BLaER1 (cell line): ENCODE data around the gene KLHL18.
"Not testable (repeated sequence)": the region's sequence is repeated elsewhere in the genome, so short reads cannot be mapped to it uniquely, and the experiment has no call there.

ENCODE experiments used
- H3K27ac ChIP-seq: shearing (Covaris generic); formaldehyde crosslinking; 2 replicates; pipeline ENCODE4 v1.8.1; 2022
- H3K27me3 ChIP-seq: shearing (Covaris generic); formaldehyde crosslinking; 2 replicates; pipeline ENCODE4 v1.8.1; 2022
- H3K36me3 ChIP-seq: shearing (Covaris generic); formaldehyde crosslinking; 2 replicates; pipeline ENCODE4 v1.8.1; 2022
- H3K4me1 ChIP-seq: shearing (Covaris generic); formaldehyde crosslinking; 2 replicates; pipeline ENCODE4 v1.8.1; 2022
- H3K4me2 ChIP-seq: shearing (Covaris generic); formaldehyde crosslinking; 2 replicates; pipeline ENCODE4 v1.8.1; 2022
- H3K4me3 ChIP-seq: shearing (Covaris generic); formaldehyde crosslinking; 2 replicates; pipeline ENCODE4 v1.8.1; 2022
- H3K9ac ChIP-seq: shearing (Covaris generic); formaldehyde crosslinking; 2 replicates; pipeline ENCODE4 v1.8.1; 2022
- H3K9me3 ChIP-seq: shearing (Covaris generic); formaldehyde crosslinking; 2 replicates; pipeline ENCODE4 v1.8.1; 2022
- H4K20me1 ChIP-seq: shearing (Covaris generic); formaldehyde crosslinking; 2 replicates; pipeline ENCODE4 v1.8.1; 2022
- Cebpa-rat ChIP-seq: shearing (Covaris generic); IDR thresholded peaks from 2 replicates; pipeline ENCODE4 v1.8.1; 2022

KLHL18 gene

DNA sequence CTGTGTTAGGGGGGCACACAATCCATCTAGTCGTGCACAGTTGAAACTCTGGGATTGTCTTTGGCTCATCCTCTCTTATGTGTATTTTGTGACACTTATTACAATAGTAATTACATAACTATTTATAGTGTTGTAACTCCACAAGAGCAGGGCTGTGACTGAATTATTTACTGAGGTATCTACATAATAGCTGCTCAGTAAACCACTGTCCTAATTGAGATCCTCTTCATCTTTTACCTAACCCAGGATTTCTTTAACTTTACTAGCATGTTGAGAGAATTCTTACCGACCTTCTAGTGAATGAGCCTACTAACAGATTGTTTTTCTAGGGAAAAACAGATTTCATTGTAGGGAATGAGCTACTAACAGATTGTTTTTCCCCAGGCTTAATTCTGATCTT lies 11.1 kb downstream of the KLHL18 start:
- peaks cover 94% of the 10 kb centered on the region for H4K20me1 ChIP-seq
- H3K27ac ChIP-seq = no peak overlapping the region
- no peak overlapping the region for H3K4me2 ChIP-seq
- no peak for TF ChIP-seq Cebpa-rat
- no peaks in the 10 kb centered on the region for H3K27me3 ChIP-seq
- H3K9ac ChIP-seq = no peak overlapping the region
- H3K9me3 ChIP-seq = no peaks in the 10 kb centered on the region
- peaks cover 44% of the 10 kb centered on the region for H3K36me3 ChIP-seq
- H3K4me1 ChIP-seq = peaks cover 27% of the 10 kb centered on the region
- H3K4me3 ChIP-seq = no peak overlapping the region

DNA sequence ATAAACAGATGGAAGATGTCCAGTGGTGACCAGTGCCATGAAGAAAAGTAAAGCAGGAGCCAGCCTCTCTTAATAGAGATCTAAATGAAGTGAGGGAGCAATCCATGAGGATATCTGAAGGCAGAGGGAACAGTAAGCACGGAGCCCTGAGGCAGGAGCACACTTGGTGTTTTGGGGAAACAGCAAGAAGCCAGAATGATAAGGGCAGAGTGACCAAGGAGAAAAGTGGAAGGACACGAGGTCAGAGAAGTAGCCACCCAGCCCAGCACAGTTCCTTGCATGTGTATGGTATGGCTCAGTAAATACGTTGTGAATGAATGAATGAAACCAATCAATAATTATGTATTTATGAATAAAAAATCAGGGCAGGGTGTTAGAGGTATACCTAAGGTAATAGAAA lies 11.6 kb downstream of the KLHL18 start:
- Histone ChIP-seq H3K36me3 (peaks cover 38% of the 10 kb centered on the region), H3K27me3 (no peaks in the 10 kb centered on the region), H3K27ac (no peak overlapping the region), H4K20me1 (peaks cover 91% of the 10 kb centered on the region), H3K9me3 (no peaks in the 10 kb centered on the region), H3K9ac (no peak overlapping the region), H3K4me3 (no peak overlapping the region), H3K4me2 (no peak overlapping the region), H3K4me1 (peaks cover 27% of the 10 kb centered on the region)
- TF ChIP-seq Cebpa-rat = no peak

DNA sequence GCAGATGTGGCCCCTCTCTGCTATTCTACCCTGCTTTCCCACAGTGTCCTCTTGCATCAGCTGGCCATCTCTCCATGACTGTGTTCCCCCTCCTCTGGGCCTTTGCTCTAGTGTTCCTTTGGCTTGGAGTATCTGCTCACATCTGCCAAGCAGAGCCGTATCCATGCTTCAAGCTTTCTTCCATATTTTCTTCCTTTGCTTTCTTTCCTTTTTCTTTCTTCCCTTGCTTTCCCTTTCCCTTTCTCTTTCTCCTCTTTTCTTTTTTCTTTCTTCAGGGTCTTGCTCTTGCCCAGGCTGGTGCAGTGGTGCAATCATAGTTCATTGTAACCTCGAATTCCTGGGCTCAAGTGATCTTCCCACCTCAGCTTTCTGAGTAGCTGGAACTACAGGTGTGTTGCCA lies 12.6 kb downstream of the KLHL18 start:
- Histone ChIP-seq H3K27me3 (no peaks in the 10 kb centered on the region), H4K20me1 (peaks cover 86% of the 10 kb centered on the region), H3K4me1 (peaks cover 27% of the 10 kb centered on the region)

DNA sequence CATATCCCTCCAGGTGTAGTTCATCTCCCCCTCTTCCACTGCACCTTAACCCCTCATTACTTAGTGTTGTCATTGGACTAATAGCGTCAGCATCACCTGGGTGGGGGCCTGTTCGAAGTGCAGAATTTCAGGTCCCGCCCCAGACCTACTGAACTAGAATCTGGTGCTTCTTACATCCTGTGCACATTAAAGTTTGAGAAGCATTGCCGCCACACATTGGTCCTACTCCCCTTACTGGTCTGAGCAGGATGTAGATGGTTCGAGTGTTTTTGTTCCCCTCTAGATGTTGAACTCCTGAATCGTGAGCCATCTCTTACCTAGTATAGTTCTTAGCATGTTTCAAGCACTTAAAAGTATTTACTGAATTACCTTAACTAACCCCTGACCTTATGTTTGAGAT lies 13.2 kb downstream of the KLHL18 start:
- peaks cover 25% of the 10 kb centered on the region for H3K36me3 ChIP-seq
- TF ChIP-seq Cebpa-rat = no peak
- no peaks in the 10 kb centered on the region for H3K9me3 ChIP-seq
- no peak overlapping the region for H3K27ac ChIP-seq
- no peak overlapping the region for H3K4me3 ChIP-seq
- H3K4me2 ChIP-seq = no peak overlapping the region
- H3K4me1 ChIP-seq = peaks cover 26% of the 10 kb centered on the region
- H4K20me1 ChIP-seq = peaks cover 80% of the 10 kb centered on the region
- no peaks in the 10 kb centered on the region for H3K27me3 ChIP-seq
- no peak overlapping the region for H3K9ac ChIP-seq

More for the DNA sequence above, 12.6 kb downstream of the KLHL18 start:
- Histone ChIP-seq H3K4me2 (no peak overlapping the region), H3K4me3 (no peak overlapping the region), H3K27ac (no peak overlapping the region), H3K9ac (no peak overlapping the region; the same call in 1 of the 2 replicates), H3K36me3 (peaks cover 31% of the 10 kb centered on the region), H3K9me3 (no peaks in the 10 kb centered on the region)
- no peak for TF ChIP-seq Cebpa-rat

DNA sequence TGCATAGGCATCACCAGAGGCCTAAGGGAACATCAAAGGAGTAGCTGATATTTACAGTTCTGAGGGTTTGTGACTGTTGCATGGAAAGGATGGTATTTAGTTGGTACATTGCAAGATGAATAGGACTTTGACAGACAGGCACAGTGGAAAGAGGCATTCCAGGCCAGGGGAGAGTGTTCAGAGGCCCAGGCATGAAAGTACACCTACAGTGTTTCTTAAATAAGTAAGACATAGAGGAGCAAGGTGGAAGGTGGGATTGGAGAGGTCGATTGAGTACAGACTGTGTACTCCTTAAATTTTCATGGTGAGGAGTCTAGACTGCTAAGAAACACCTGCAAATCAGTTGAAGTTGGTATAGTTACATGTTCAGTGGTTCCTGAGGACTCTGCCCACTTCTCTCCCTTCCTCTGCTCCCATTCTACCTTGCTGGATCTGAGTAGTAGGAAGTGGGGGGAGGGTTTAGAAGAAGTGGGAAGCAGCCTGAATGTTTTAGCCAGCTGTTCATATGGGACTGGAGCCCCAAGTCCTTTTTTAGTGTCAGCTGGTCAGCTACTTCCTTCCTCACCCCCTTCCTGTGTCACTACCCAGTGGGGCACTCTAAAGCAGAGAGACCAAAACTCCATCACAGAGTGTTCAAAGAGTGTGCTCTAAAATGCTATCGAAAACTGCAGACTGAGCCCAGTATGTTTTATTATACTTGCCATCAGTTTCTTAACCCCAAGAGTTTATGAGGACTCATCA lies 14.0 kb downstream of the KLHL18 start:
- Histone ChIP-seq H4K20me1 (peaks cover 74% of the 10 kb centered on the region), H3K4me2 (peak overlapping the region; percentile 70), H3K4me3 (no peak overlapping the region), H3K27ac (no peak overlapping the region), H3K4me1 (peaks cover 18% of the 10 kb centered on the region), H3K27me3 (no peaks in the 10 kb centered on the region), H3K36me3 (peaks cover 27% of the 10 kb centered on the region), H3K9ac (no peak overlapping the region), H3K9me3 (no peaks in the 10 kb centered on the region)
- no peak for TF ChIP-seq Cebpa-rat

DNA sequence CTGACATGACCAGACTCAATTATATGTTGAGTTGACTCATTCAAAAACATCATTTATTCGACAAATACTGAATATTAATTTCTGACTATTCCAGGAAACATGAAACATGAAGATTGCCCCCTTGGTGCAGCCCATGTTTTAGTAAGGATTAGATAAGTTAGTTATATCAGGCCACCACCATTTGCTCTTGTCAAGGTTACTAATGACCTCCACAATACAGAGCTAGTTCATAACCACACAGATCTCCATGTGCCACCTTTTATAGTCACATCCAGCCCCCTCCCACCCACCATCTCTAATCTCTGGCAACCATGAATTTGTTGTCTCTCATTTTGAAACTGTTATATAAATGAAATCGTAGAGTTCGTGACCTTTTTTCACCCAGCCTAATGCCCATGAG lies 15.7 kb downstream of the KLHL18 start:
- no peak overlapping the region for H3K4me3 ChIP-seq
- no peak overlapping the region for H3K27ac ChIP-seq
- H3K27me3 ChIP-seq = no peaks in the 10 kb centered on the region
- H3K4me2 ChIP-seq = no peak overlapping the region
- no peaks in the 10 kb centered on the region for H3K9me3 ChIP-seq
- TF ChIP-seq Cebpa-rat = no peak
- peaks cover 15% of the 10 kb centered on the region for H3K4me1 ChIP-seq
- no peak overlapping the region for H3K9ac ChIP-seq
- H3K36me3 ChIP-seq = peaks cover 44% of the 10 kb centered on the region
- peaks cover 57% of the 10 kb centered on the region for H4K20me1 ChIP-seq

DNA sequence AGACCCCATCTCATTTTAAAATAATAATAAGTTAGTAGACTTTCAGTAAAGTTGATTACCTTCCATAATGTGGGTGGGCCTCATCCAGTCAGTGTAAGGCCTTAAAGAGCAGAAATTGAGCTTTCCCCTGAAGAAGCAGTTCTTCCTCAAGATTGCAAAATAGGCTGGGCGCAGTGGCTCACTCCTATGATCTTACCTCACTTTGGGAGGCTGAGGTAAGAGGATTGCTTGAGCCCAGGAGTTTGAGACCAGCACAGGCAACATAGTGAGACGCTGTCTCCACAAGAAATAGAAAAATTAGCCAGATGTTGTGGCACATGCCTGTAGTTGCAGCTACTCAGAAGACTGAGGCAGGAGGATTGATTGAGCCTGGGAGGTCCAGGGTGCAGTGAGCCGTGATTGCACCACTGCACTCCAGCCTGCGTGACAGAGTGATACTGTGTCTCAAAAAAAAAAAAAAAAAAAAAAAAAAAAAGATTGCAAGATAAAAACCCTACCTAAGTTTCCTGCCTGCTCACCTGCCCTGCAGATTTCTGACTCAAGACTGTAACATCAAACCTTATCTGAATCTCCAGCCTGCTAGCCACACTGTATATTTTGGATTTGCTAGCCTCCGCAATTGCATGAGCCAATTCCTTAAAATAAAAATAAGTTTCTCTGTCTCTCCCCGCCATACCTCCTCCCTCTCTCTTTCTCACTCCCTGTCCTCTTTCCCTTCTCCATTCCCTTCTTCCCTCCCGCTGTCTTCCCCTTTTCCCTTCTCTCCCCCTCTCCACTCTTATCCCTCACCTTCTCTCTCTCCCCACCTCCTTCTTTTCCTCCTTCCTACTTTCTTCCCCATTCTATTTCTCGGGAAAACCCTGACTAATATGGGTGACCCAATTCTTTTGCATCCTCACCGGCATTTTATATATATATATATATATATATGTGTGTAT lies 16.9 kb downstream of the KLHL18 start:
- H3K4me3 ChIP-seq = no peak overlapping the region
- H3K27ac ChIP-seq = no peak overlapping the region
- no peak overlapping the region for H3K9ac ChIP-seq
- peaks cover 45% of the 10 kb centered on the region for H4K20me1 ChIP-seq
- peaks cover 47% of the 10 kb centered on the region for H3K36me3 ChIP-seq
- TF ChIP-seq Cebpa-rat = no peak
- no peaks in the 10 kb centered on the region for H3K27me3 ChIP-seq
- peaks cover 15% of the 10 kb centered on the region for H3K4me1 ChIP-seq
- H3K9me3 ChIP-seq = no peaks in the 10 kb centered on the region
- no peak overlapping the region for H3K4me2 ChIP-seq

DNA sequence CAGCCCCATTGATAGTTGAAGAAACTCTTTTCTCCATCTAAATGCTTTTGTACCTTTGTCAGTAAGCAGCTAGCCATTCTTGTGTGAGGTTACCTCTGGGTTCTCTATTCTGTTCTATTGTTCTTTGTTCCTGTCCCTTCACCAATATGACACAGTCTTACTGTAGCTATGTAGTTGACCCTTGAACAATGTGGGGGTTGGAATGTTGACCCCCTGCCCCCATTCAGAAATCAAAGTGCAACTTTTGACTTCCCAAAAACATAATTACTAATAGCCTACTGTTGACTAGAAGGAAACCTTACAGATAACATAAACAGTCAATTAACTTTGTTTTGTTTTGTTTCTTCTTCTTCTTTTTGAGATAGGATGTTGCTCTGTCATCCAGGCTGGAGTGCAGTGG lies 18.7 kb downstream of the KLHL18 start:
- no peak for TF ChIP-seq Cebpa-rat
- peaks cover 21% of the 10 kb centered on the region for H3K4me1 ChIP-seq
- H3K4me2 ChIP-seq = no peak overlapping the region
- H3K27ac ChIP-seq = no peak overlapping the region
- no peaks in the 10 kb centered on the region for H3K9me3 ChIP-seq
- H3K36me3 ChIP-seq = peaks cover 43% of the 10 kb centered on the region
- no peak overlapping the region for H3K4me3 ChIP-seq
- H3K9ac ChIP-seq = no peak overlapping the region
- H3K27me3 ChIP-seq = no peaks in the 10 kb centered on the region
- H4K20me1 ChIP-seq = peaks cover 36% of the 10 kb centered on the region

DNA sequence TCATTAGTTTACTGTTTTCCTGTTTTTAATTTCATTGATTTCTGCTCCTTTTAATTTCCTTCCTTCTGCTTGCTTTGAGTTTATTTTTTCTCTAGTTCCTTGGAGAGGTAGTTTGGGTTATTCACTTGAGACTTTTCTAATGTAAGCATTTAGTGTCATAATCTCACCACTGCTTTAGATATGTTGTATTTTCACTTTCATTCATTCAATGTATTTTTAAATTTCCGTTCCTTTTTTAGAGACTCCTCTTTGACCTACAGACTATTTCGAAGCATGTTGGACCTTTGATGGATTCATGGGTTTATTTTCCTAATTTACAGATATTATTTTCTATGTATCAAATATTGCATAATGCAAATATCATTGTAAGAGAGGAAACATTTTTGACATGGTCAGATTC lies 23.3 kb downstream of the KLHL18 start:
- H3K27ac ChIP-seq = no peak overlapping the region
- H3K9me3 ChIP-seq = peaks cover 13% of the 10 kb centered on the region
- no peaks in the 10 kb centered on the region for H3K27me3 ChIP-seq
- peaks cover 67% of the 10 kb centered on the region for H3K36me3 ChIP-seq
- no peak overlapping the region for H3K4me3 ChIP-seq
- no peak for TF ChIP-seq Cebpa-rat
- H3K9ac ChIP-seq = no peak overlapping the region
- peaks cover 12% of the 10 kb centered on the region; the same call in 1 of the 2 replicates for H4K20me1 ChIP-seq
- peak overlapping the region; percentile 21; the same call in 1 of the 2 replicates for H3K4me2 ChIP-seq
- peaks cover 10% of the 10 kb centered on the region for H3K4me1 ChIP-seq

DNA sequence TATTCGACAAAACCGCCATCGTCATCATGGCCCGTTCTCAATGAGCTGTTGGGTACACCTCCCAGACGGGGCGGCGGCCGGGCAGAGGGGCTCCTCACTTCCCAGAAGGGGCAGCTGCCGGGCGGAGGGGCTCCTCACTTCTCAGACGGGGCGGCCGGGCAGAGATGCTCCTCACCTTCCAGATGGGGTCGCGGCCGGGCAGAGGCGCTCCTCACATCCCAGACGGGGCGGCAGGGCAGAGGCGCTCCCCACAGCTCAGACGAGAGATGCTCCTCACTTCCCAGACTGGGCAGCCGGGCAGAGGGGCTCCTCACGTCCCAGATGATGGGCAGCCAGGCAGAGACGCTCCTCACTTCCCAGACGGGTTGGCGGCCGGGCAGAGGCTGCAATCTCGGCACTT lies 26.5 kb downstream of the KLHL18 start:
- not testable (repeated sequence) for H3K27me3 ChIP-seq, H3K27ac ChIP-seq, H3K9ac ChIP-seq, H3K4me2 ChIP-seq, H3K4me3 ChIP-seq
- Histone ChIP-seq H3K9me3 (peaks cover 13% of the 10 kb centered on the region), H3K36me3 (peaks cover 46% of the 10 kb centered on the region), H3K4me1 (peaks cover 11% of the 10 kb centered on the region), H4K20me1 (peaks cover 24% of the 10 kb centered on the region; the same call in 1 of the 2 replicates)
